SK-N-SH (cell line): Measurements from ENCODE around the gene KRTAP6-1. TPM values are rescaled to one million over a fixed set of nuclear protein-coding genes. Genes with fewer than 3 reads are reported as not detected.

Source experiments
- CTCF ChIA-PET: fragments of 300-600, 350-600 bp; formaldehyde crosslinking; extraction: SDS; loops from one replicate; lab custom pipeline; 2021; lab: Yijun Ruan, JAX
- POLR2A ChIA-PET: fragments of 350-600 bp; sonication (Branson Sonifier 250); formaldehyde crosslinking; extraction: SDS; loops from one replicate; lab custom pipeline; 2020; ENCODE audit warnings: antibody characterized with exemption, inconsistent platforms; lab: Yijun Ruan, JAX
- DNase-seq: peaks from one replicate; pipeline ENCODE4 v3.0.0; 2012
- H2AFZ ChIP-seq: fragments of 200-600 bp; sonication (generic); 2 replicates; pipeline ENCODE4 v1.8.1; 2016; ENCODE audit warnings: antibody characterized with exemption, mild to moderate bottlenecking, low read depth
- H3F3A ChIP-seq: fragments of 200-600 bp; sonication (generic); replicated peaks from 2 replicates; pipeline ENCODE3; 2016; ENCODE audit warnings: antibody characterized with exemption, mild to moderate bottlenecking; ENCODE audit not compliant: insufficient read depth
- H3K27ac ChIP-seq, 2 experiments: fragments of 200-500 bp in 1 of 2; fragments of 200-600 bp in 1 of 2; sonication (Bioruptor generic) in 1 of 2; sonication (generic), shearing (Covaris generic) in 1 of 2; 2 replicates each; pipeline versions ENCODE4 v1.5.1 to v1.6.1; 2014 to 2016; ENCODE audit warnings: low read depth in 2 of 2, inconsistent platforms in 1 of 2, low read length in 1 of 2, mild to moderate bottlenecking in 1 of 2, mixed read lengths in 1 of 2
- H3K27me3 ChIP-seq: fragments of 200-600 bp; sonication (generic), shearing (Covaris generic); 2 replicates; pipeline ENCODE4 v1.6.1; 2016; ENCODE audit warnings: mixed run types; ENCODE audit not compliant: insufficient read depth
- H3K36me3 ChIP-seq, 2 experiments: fragments of 200-500 bp in 1 of 2; fragments of 200-600 bp in 1 of 2; sonication (Bioruptor generic) in 1 of 2; sonication (generic) in 1 of 2; replicated peaks in 1 of 2; 2 replicates each; pipeline versions ENCODE3 to v1.5.1; 2014 to 2016; ENCODE audit warnings: low read length in 1 of 2, mild to moderate bottlenecking in 1 of 2; ENCODE audit not compliant: insufficient read depth in 2 of 2, control insufficient read depth in 1 of 2
- H3K4me1 ChIP-seq, 2 experiments: fragments of 200-500 bp in 1 of 2; fragments of 200-600 bp in 1 of 2; sonication (Bioruptor generic) in 1 of 2; sonication (generic), shearing (Covaris generic) in 1 of 2; 2 replicates each; pipeline versions ENCODE4 v1.5.1 to v1.6.1; 2014 to 2016; ENCODE audit warnings: low read depth in 1 of 2, low read length in 1 of 2, mixed run types in 1 of 2; ENCODE audit not compliant: insufficient read depth in 2 of 2, control insufficient read depth in 1 of 2
- H3K4me2 ChIP-seq: fragments of 200-600 bp; sonication (generic), shearing (Covaris generic); 2 replicates; pipeline ENCODE4 v1.6.1; 2017; ENCODE audit warnings: mixed run types
- H3K4me3 ChIP-seq, 2 experiments: fragments of 200-500 bp in 1 of 2; fragments of 200-600 bp in 1 of 2; sonication (Bioruptor generic) in 1 of 2; sonication (generic), shearing (Covaris generic) in 1 of 2; 2 replicates each; pipeline versions ENCODE4 v1.5.1 to v1.8.1; 2014 to 2016; ENCODE audit warnings: low read depth in 2 of 2, inconsistent platforms in 1 of 2, low read length in 1 of 2, mild to moderate bottlenecking in 1 of 2, mixed read lengths in 1 of 2, moderate library complexity in 1 of 2
- H3K79me2 ChIP-seq: fragments of 200-600 bp; sonication (generic); 2 replicates; pipeline ENCODE4 v1.8.1; 2017; ENCODE audit warnings: mild to moderate bottlenecking; ENCODE audit not compliant: insufficient read depth
- H3K9ac ChIP-seq: fragments of 200-600 bp; sonication (generic); 2 replicates; pipeline ENCODE4 v1.6.1; 2017; ENCODE audit warnings: mixed run types
- H3K9me2 ChIP-seq: fragments of 200-600 bp; sonication (generic); 2 replicates; pipeline ENCODE4 v1.6.1; 2017; ENCODE audit warnings: mixed run types
- H3K9me3 ChIP-seq: fragments of 200-600 bp; sonication (generic); 2 replicates; pipeline ENCODE4 v1.6.1; 2017; ENCODE audit warnings: mixed run types, mild to moderate bottlenecking, moderate library complexity
- H4K20me1 ChIP-seq: fragments of 200-600 bp; sonication (generic); 2 replicates; pipeline ENCODE4 v1.6.1; 2017; ENCODE audit warnings: mild to moderate bottlenecking, mixed run types; ENCODE audit not compliant: insufficient read depth
- CHD2 ChIP-seq: fragments of 150-350 bp; IDR thresholded peaks from 2 replicates; pipeline ENCODE4 v1.6.1; 2018; ENCODE audit warnings: low read length; ENCODE audit not compliant: partially characterized antibody
- EZH2phosphoT487 ChIP-seq: fragments of 200-600 bp; sonication (generic); IDR thresholded peaks from 2 replicates; pipeline ENCODE4 v1.6.1; 2017; ENCODE audit warnings: low read depth, mixed run types, mild to moderate bottlenecking, antibody characterized with exemption, moderate library complexity, borderline replicate concordance
- FOSL2 ChIP-seq: IDR thresholded peaks from 2 replicates; pipeline ENCODE4 v1.4.0; 2012; ENCODE audit warnings: low read depth, mild to moderate bottlenecking, moderate library complexity, borderline replicate concordance
- FOXJ3 ChIP-seq: sonication (generic); formaldehyde crosslinking; IDR thresholded peaks from 2 replicates; pipeline ENCODE4 v1.5.1; 2020; ENCODE audit warnings: mild to moderate bottlenecking, missing genetic modification reagents
- MEF2A ChIP-seq: IDR thresholded peaks from 2 replicates; pipeline ENCODE4 v1.4.0; 2012; ENCODE audit warnings: low read depth, borderline replicate concordance
- NFIC ChIP-seq: IDR thresholded peaks from 2 replicates; pipeline ENCODE4 v1.4.0; 2012; ENCODE audit warnings: borderline replicate concordance
- NRF1 ChIP-seq: IDR thresholded peaks from 2 replicates; pipeline ENCODE4 v1.6.1; 2012; ENCODE audit warnings: low read depth, mild to moderate bottlenecking, low read length
- POLR2AphosphoS5 ChIP-seq: IDR thresholded peaks from 2 replicates; pipeline ENCODE4 v1.6.1; 2012; ENCODE audit warnings: low read depth, low read length
- RAD21 ChIP-seq: IDR thresholded peaks from 2 replicates; pipeline ENCODE4 v1.6.1; 2012; ENCODE audit warnings: mild to moderate bottlenecking, low read length
- RFX5 ChIP-seq: IDR thresholded peaks from 2 replicates; pipeline ENCODE4 v1.6.1; 2012; ENCODE audit warnings: mild to moderate bottlenecking, improper control_type of control experiment, low read length
- RXRA ChIP-seq: IDR thresholded peaks from 2 replicates; pipeline ENCODE4 v1.4.0; 2012; ENCODE audit warnings: low read depth, mild to moderate bottlenecking, borderline replicate concordance
- SIN3A ChIP-seq: IDR thresholded peaks from 2 replicates; pipeline ENCODE4 v1.6.1; 2012; ENCODE audit warnings: low read depth, mild to moderate bottlenecking, low read length, moderate library complexity, borderline replicate concordance
- SMC3 ChIP-seq: IDR thresholded peaks from 2 replicates; pipeline ENCODE4 v1.6.1; 2012; ENCODE audit warnings: low read depth, low read length, improper control_type of control experiment
- TAF1 ChIP-seq: IDR thresholded peaks from 2 replicates; pipeline ENCODE4 v1.6.1; 2012; ENCODE audit warnings: low read depth, mild to moderate bottlenecking, low read length, moderate library complexity, borderline replicate concordance
- YY1 ChIP-seq: IDR thresholded peaks from 2 replicates; pipeline ENCODE4 v1.4.0; 2012; ENCODE audit warnings: low read depth, mild to moderate bottlenecking
- WGBS: methylation state at CpG from one replicate; pipeline ENCODE4 v1.1.6; 2017; ENCODE audit warnings: low lambda C conversion rate; 5-methylcytosine and 5-hydroxymethylcytosine counted together
- polyA plus RNA-seq, 3 experiments: library from polyadenylated mRNA; depleted of rRNA; stranded (reverse); fragments of >200 nt; gene quantifications; 2 replicates each; pipeline ENCODE4 v1.2.3, GENCODE V29; 2012
- TF ChIP-seq, protein P1 (sequence below): fragments of 200-600 bp; sonication (generic); IDR thresholded peaks from 2 replicates; pipeline ENCODE4 v1.6.1; 2017; ENCODE audit warnings: antibody characterized with exemption, mild to moderate bottlenecking, moderate library complexity
- TF ChIP-seq, protein P2 (sequence below): fragments of 150-350 bp; IDR thresholded peaks from 2 replicates; pipeline ENCODE4 v1.6.1; 2016; ENCODE audit warnings: mild to moderate bottlenecking, low read depth, low read length
- TF ChIP-seq, protein P3 (sequence below): IDR thresholded peaks from 2 replicates; pipeline ENCODE4 v1.6.1; 2012; ENCODE audit warnings: mild to moderate bottlenecking, low read depth, low read length, moderate library complexity
- TF ChIP-seq, protein P4 (sequence below): IDR thresholded peaks from 2 replicates; pipeline ENCODE4 v1.4.0; 2012; ENCODE audit warnings: low read depth, borderline replicate concordance

Gene KRTAP6-1
- polyA plus RNA-seq, 1 of the 3 experiments (the other 2 are of a cell fraction) = not detected

DNA sequence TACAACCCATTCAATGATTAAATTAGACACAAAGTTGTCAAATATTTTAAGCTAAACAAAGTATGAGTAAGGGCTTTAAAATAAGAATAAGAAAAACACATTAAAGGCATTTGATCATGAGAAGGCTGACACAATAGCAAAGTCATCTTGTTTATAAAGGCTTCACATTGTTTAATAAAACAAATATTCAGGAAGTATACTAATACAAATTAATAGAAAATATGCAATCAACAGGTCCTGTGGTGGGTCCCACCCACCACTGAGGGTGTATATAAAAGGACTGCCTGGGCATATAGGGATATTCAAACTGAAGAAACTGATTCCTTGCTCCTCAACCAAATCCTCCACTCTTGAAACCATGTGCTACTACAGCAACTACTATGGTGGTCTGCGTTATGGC, 21.2 kb upstream of the KRTAP6-1 start, which contains the start of gene KRTAP20-2:
TSS of gene KRTAP20-2 (plus strand) at position 301 of the 400 bp plus-strand sequence. CDS start at position 359, 58 bp downstream.
- no peak for DNase-seq
- Histone ChIP-seq H3K4me3 (no peak within 1 kb of the TSS), H3K27ac (no peak within 1 kb of the TSS), H3K9me2 (no peaks in the 10 kb centered on the region), H3K4me2 (no peak within 1 kb of the TSS), H3K36me3 (no peaks in the 10 kb centered on the region), H4K20me1 (no peaks in the 10 kb centered on the region), H2AFZ (no peak within 1 kb of the TSS), H3K9me3 (no peaks in the 10 kb centered on the region), H3K27me3 (no peaks in the 10 kb centered on the region; the same call in 1 of the 2 replicates), H3F3A (no peaks in the 10 kb centered on the region), H3K9ac (no peak within 1 kb of the TSS), H3K4me1 (no peaks in the 10 kb centered on the region), H3K79me2 (no peaks in the 10 kb centered on the region)
- no peak for TF ChIP-seq CHD2
- CTCF ChIA-PET = no interaction called here
- WGBS = 0% methylated on average over 1 of the region's 1 CpG
- POLR2A ChIA-PET = no interaction called here

DNA sequence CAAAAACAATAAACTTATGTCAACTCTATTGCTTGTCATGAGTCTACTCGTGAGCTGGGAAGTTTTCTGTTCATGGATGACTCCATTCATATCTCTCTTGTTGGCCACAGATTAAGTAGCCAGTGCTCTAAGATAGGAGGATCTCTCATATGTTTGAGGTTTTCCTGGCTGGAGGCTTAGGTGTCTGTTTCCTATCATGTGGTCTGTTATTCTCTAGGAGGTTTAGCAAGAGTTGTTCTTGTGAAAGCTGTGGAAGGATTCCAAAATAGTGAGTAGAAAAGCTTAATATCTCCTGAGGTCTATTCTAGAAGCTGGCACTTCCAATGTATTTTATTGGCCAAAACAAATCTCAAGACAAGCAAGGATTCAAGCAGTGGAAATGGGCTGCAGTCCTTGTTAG, 15.5 kb upstream of the KRTAP6-1 start:
- H3K27me3 ChIP-seq = no peaks in the 10 kb centered on the region
- H3K4me2 ChIP-seq = no peak overlapping the region
- ChIA-PET CTCF (no interaction called here), POLR2A (no interaction called here)
- DNase-seq = no peak
- no peaks in the 10 kb centered on the region for H4K20me1 ChIP-seq
- H3K79me2 ChIP-seq = no peaks in the 10 kb centered on the region
- H3K36me3 ChIP-seq = no peaks in the 10 kb centered on the region
- H3K4me1 ChIP-seq = no peaks in the 10 kb centered on the region
- no peak overlapping the region for H3K27ac ChIP-seq
- no peaks in the 10 kb centered on the region for H3F3A ChIP-seq
- TF ChIP-seq FOXJ3 (CRISPR knock-in tag) (no peak), NFIC (no peak), POLR2AphosphoS5 (no peak), RAD21 (no peak), FOSL2 (no peak), NRF1 (no peak), CHD2 (no peak), YY1 (no peak), RFX5 (no peak), TAF1 (no peak), RXRA (no peak), EZH2phosphoT487 (no peak), SIN3A (no peak), SMC3 (no peak), MEF2A (no peak)
- TF ChIP-seq, protein P1, sequence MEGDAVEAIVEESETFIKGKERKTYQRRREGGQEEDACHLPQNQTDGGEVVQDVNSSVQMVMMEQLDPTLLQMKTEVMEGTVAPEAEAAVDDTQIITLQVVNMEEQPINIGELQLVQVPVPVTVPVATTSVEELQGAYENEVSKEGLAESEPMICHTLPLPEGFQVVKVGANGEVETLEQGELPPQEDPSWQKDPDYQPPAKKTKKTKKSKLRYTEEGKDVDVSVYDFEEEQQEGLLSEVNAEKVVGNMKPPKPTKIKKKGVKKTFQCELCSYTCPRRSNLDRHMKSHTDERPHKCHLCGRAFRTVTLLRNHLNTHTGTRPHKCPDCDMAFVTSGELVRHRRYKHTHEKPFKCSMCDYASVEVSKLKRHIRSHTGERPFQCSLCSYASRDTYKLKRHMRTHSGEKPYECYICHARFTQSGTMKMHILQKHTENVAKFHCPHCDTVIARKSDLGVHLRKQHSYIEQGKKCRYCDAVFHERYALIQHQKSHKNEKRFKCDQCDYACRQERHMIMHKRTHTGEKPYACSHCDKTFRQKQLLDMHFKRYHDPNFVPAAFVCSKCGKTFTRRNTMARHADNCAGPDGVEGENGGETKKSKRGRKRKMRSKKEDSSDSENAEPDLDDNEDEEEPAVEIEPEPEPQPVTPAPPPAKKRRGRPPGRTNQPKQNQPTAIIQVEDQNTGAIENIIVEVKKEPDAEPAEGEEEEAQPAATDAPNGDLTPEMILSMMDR = no peak
- TF ChIP-seq, protein P2, sequence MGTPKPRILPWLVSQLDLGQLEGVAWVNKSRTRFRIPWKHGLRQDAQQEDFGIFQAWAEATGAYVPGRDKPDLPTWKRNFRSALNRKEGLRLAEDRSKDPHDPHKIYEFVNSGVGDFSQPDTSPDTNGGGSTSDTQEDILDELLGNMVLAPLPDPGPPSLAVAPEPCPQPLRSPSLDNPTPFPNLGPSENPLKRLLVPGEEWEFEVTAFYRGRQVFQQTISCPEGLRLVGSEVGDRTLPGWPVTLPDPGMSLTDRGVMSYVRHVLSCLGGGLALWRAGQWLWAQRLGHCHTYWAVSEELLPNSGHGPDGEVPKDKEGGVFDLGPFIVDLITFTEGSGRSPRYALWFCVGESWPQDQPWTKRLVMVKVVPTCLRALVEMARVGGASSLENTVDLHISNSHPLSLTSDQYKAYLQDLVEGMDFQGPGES = no peak
- TF ChIP-seq, protein P3, sequence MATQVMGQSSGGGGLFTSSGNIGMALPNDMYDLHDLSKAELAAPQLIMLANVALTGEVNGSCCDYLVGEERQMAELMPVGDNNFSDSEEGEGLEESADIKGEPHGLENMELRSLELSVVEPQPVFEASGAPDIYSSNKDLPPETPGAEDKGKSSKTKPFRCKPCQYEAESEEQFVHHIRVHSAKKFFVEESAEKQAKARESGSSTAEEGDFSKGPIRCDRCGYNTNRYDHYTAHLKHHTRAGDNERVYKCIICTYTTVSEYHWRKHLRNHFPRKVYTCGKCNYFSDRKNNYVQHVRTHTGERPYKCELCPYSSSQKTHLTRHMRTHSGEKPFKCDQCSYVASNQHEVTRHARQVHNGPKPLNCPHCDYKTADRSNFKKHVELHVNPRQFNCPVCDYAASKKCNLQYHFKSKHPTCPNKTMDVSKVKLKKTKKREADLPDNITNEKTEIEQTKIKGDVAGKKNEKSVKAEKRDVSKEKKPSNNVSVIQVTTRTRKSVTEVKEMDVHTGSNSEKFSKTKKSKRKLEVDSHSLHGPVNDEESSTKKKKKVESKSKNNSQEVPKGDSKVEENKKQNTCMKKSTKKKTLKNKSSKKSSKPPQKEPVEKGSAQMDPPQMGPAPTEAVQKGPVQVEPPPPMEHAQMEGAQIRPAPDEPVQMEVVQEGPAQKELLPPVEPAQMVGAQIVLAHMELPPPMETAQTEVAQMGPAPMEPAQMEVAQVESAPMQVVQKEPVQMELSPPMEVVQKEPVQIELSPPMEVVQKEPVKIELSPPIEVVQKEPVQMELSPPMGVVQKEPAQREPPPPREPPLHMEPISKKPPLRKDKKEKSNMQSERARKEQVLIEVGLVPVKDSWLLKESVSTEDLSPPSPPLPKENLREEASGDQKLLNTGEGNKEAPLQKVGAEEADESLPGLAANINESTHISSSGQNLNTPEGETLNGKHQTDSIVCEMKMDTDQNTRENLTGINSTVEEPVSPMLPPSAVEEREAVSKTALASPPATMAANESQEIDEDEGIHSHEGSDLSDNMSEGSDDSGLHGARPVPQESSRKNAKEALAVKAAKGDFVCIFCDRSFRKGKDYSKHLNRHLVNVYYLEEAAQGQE = no peak
- TF ChIP-seq, protein P4, sequence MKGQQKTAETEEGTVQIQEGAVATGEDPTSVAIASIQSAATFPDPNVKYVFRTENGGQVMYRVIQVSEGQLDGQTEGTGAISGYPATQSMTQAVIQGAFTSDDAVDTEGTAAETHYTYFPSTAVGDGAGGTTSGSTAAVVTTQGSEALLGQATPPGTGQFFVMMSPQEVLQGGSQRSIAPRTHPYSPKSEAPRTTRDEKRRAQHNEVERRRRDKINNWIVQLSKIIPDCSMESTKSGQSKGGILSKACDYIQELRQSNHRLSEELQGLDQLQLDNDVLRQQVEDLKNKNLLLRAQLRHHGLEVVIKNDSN = no peak
- no peak overlapping the region for H2AFZ ChIP-seq
- no peaks in the 10 kb centered on the region for H3K9me2 ChIP-seq
- 14% methylated on average over 1 of the region's 1 CpG for WGBS
- H3K9ac ChIP-seq = no peak overlapping the region
- H3K4me3 ChIP-seq = no peak overlapping the region
- no peaks in the 10 kb centered on the region for H3K9me3 ChIP-seq
